HG03196 (cell line): ENCODE measurements around the gene LORICRIN.

Source experiments
- ATAC-seq: cut with Tn5 transposase; IDR thresholded peaks from one replicate; pipeline ENCODE4 v1.9.1; 2021; ENCODE audit not compliant: unreplicated experiment

LORICRIN gene

GRCh38 chr1:153248176-153248879, 11.2 kb upstream of the LORICRIN start:
- ATAC-seq = no peak

DNA sequence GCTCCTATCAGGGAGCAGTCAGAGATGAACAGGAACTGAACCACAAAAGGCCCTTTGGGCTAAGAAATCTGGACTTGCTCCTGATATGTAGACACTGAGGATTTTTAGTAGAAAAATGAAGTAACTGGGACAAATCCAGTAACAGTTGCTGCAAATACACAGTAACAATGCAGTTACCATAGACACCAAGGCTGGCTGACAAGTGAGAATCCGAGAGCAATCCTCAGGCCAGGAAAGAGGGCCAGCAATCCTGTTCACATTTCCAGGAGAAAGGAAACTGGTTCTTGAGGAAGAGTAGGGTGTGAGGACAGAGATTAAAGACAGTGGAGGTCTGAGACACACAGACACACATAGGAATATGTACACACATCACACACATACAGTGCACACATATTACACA, 9.3 kb upstream of the LORICRIN start:
- ATAC-seq = no peak

- no peak for ATAC-seq
Measured at GRCh38 chr1:153251087-153251486, 8.4 kb upstream of the LORICRIN start.

GRCh38 chr1:153251562-153251961, 7.9 kb upstream of the LORICRIN start:
- no peak for ATAC-seq

DNA sequence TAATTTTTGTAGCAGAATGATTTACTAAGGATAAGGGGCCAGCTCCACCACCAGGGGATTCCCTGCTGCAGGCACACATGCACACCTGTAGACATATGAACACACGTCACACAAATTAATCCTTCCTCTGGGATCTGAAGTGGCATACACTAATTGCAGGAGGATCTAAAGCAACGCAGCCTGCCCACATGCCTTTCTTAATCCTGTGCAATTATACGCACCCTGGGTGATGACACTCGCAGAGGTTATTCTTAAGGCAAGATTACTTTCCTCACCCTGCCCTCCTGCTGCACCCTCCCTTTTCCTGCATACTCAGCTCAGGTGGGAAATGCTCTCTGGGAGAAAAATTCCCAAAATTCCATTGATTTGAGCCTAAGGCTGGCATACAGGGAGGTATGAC, 7.5 kb upstream of the LORICRIN start:
- ATAC-seq = no peak

DNA sequence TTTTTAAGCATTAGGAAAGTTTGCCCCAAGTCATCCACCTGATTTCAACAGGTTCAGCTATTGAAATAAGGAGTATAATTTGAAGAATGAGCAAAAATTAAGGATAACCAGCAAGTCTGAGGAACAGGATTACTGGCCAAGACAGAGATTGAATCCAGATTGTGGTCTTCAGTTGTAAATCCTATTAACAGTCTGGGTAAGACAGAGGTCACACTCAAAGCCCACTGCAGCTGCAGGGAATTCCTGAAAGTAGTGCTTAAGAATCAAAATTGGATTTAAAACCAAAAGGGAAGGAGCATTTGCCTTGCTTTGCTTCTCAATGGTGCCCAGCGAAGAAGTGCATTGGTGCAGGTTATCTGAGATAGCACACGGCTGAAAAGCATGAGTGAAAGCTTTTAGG, 6.4 kb upstream of the LORICRIN start:
- no peak for ATAC-seq

- ATAC-seq = no peak
Measured at GRCh38 chr1:153253693-153254092, 5.8 kb upstream of the LORICRIN start.

DNA sequence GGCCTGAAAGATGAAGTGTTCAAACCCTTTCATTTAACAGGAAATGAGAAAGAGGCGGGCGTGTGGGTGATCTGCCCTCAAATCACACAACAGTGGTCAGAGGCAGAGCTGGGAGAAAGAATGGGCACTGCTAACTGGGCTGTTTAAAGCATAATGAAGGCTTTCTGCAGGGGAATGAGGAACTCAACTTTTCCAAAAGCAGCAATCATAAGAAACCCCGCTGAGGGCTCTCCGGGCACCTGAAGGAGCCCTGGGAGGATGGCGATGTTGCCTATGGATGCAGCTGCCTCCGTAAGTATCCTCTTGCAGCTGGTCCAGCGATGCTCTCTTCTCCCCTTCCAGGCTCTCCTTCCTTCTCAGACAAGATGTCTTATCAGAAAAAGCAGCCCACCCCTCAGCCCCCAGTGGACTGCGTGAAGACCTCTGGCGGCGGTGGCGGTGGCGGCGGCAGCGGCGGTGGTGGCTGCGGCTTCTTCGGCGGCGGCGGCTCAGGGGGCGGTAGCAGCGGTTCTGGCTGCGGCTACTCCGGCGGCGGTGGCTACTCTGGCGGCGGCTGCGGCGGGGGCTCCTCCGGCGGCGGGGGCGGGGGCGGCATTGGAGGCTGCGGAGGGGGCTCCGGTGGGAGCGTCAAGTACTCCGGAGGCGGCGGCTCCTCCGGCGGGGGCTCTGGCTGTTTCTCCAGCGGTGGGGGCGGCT, 1.2 kb downstream of the LORICRIN start:
- no peak for ATAC-seq

GRCh38 chr1:153261281-153262069, 2.0 kb downstream of the LORICRIN start:
- no peak for ATAC-seq

- no peak for ATAC-seq
Measured at GRCh38 chr1:153262070-153262366, 2.5 kb downstream of the LORICRIN start.

GRCh38 chr1:153262462-153263157, 3.1 kb downstream of the LORICRIN start:
- no peak for ATAC-seq

DNA sequence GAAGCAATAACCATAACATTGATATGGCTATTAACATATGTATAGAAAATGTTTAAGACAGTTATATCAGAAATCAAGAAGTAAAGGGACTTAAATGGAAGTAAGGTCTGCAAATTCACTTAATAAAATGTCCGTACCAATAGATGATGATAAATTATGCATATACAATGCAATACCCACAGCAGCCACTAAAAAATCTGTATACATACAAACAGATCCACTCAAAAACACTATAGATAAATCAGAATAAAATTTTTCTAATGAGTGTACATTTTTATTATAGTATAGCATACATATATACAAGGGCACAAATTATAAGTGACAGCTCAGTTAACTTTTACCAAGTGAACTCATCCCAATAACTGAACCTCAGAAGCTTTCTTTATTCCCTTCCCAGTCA, 6.0 kb downstream of the LORICRIN start:
- ATAC-seq = no peak

GRCh38 chr1:153271711-153272110, 12.2 kb downstream of the LORICRIN start:
- ATAC-seq = no peak

GRCh38 chr1:153272186-153272585, 12.7 kb downstream of the LORICRIN start:
- no peak for ATAC-seq

DNA sequence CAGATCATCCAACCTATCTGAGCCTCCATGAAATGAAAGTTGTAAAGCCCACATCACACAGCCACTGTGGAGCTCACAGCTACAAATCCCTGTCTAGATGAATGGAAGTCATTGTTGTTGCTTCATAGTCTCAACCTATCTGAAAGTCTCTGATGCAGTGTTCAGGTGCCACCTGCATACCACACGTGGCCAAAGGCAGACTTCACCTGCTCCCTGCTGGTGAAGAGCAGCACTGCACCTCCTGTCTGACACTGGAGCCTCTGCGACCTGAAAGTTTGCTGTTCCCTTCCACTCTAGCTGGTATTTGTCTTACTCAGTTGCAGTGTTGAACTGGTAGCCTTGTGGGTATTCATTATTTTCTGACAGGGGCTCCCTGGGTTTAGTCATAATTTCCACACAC, 18.4 kb downstream of the LORICRIN start:
- no peak for ATAC-seq

DNA sequence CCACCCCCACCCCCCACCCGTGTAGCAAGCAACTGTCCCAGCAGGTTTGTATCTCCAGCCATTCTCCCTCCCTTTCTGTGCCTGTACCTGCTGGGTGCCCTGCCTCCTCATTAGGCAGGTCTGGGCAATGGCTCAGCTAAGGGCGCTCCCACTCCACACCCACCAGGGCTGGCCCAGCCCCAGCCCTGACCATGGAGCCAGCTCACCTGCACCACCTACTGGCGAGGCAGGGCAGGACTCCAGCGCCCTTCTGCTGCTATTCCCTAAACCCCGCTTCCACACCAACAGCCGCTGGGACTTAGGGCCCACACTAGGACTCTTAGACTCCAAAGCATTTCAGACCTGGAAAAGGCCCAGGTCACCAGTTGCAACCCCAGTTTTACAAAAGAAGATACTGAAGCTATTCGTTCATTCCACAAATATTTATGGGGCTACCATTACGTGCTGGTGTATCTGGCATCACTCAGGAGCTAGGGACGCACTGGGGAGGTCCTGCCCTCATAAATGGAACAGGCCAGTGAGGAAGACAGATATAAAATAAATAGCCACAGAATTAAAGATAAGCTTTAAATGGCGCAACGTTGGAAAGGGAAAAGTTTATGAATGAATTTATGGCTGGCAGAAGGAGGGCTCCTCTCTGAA, 29.3 kb downstream of the LORICRIN start:
- ATAC-seq = no peak

GRCh38 chr1:153291514-153291913, 32.0 kb downstream of the LORICRIN start:
- ATAC-seq = no peak

DNA sequence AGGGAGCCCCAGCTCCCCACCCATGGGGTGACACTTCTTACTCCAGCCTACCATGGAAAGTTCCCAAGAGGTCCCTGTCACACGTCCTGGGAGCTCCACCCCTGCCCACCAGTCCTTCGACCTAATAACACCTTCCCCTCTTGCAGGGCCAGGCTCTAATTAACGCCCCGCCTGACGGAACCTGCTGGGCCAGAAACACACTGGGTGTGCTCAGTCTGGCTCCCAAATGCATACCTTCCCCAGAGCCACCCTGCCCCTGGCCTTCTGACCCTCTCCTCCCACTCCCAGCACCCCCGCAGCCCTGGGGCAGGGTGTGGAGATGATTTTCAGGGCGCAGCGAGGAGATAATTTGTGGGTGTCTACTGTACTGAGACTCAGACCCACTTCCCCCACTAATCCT, 32.7 kb downstream of the LORICRIN start:
- no peak for ATAC-seq

DNA sequence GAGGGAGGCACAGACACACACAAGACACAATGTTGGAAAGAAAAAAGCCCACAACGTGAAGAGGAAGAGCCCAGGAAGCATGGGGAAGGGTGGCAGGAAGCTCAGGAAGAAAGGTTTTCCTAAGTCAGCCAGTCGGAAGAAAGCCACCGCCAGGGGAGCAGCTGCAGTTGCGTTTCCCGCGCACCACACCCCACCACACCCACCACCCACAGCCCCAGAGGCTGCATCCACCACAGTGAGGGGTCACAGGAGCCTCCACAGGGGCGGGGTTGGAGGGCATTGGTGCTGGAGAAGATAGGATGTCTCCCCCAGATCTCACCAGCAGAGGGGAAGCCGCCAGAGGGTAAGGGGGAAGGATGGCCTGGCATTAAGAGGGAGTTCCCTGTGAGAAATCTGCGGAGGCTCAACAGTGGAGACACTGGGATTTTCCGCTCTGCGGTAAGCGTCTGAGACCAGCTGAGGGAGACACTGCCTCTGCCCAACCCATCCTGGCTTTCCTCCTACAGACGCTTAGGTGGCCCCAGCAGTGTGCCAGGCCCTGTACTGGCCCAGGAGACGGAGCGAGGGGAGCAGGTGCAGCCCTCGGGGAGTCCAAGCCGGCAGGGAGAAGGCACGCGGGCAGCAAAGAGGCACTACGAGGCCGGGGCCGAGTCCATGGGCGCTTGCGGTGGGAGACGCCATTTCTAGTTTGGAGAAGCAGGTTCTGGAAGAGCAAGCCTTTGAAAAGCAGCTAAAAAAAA, 33.4 kb downstream of the LORICRIN start:
- no peak for ATAC-seq

DNA sequence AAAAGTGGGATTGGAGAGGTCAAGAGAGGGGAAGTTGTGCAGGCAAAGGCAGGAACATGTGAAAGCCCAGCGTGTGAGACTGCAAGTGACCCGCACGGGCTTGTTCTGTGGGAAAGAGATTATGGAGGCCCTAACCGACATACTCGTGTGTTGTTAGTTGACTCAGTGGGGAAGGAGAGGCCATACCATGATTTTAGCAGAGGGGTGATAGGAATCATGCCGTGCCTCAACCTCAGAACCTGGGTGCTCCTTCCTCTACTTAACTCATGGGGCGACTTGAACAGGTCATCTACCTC, 33.9 kb downstream of the LORICRIN start:
- no peak for ATAC-seq

DNA sequence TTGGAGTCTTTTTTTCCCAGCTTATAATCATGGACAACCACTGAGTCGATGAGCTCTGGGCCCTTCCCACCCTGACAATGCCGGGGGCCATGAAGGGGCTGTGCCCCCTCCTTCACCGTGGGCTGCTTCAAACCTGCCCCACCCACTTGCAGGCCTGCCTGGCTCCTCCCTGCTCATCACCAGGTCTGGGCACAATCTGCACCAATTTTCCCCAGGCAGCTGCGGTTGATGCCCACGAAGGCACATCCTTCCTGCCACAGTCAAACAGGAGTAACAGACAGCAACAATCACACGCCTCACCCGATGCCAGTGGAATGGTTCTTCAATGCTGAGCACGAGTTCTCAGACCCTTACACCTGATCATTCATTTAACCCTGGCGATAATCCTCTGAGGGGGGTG, 34.4 kb downstream of the LORICRIN start:
- ATAC-seq = no peak
